HG03439 (cell line): ENCODE measurements around the gene EXD2.
"Not testable (repeated sequence)": the region's sequence is repeated elsewhere in the genome, so short reads cannot be mapped to it uniquely, and the experiment has no call there.

Experiments used
- ATAC-seq: cut with Tn5 transposase; IDR thresholded peaks from one replicate; pipeline ENCODE4 v1.9.1; 2021; ENCODE audit warnings: mild to moderate bottlenecking, moderate library complexity; ENCODE audit not compliant: unreplicated experiment

Gene EXD2

GRCh38 chr14:69274321-69274720 is 83.0 kb downstream of the EXD2 start:
- ATAC-seq, result no peak

GRCh38 chr14:69275331-69275730 is 84.0 kb downstream of the EXD2 start:
- ATAC-seq, result no peak

GRCh38 chr14:69277356-69277755 is 86.1 kb downstream of the EXD2 start:
- not testable (repeated sequence) for ATAC-seq

- no peak for ATAC-seq
Measured at GRCh38 chr14:69280746-69281291, 89.5 kb downstream of the EXD2 start.

- peak; percentile 48 for ATAC-seq
Measured at GRCh38 chr14:69281450-69282169, 90.3 kb downstream of the EXD2 start.

- no peak for ATAC-seq
Measured at GRCh38 chr14:69282448-69282847, 91.2 kb downstream of the EXD2 start.

GRCh38 chr14:69284170-69284569 is 92.9 kb downstream of the EXD2 start:
- ATAC-seq, result no peak

- ATAC-seq, result no peak
Measured at GRCh38 chr14:69285661-69286255, 94.5 kb downstream of the EXD2 start.

GRCh38 chr14:69287098-69288010 is 96.1 kb downstream of the EXD2 start:
- ATAC-seq, result no peak

GRCh38 chr14:69288011-69288771 is 96.9 kb downstream of the EXD2 start:
- no peak for ATAC-seq

- no peak for ATAC-seq
Measured at GRCh38 chr14:69288956-69289705, 97.8 kb downstream of the EXD2 start.

- no peak for ATAC-seq
Measured at GRCh38 chr14:69289811-69290520, 98.7 kb downstream of the EXD2 start.

- ATAC-seq, result not testable (repeated sequence)
Measured at GRCh38 chr14:69290881-69291280, 99.6 kb downstream of the EXD2 start.

- no peak for ATAC-seq
Measured at GRCh38 chr14:69291396-69291795, 100.1 kb downstream of the EXD2 start.

- no peak for ATAC-seq
Measured at GRCh38 chr14:69291891-69292561, 100.7 kb downstream of the EXD2 start.
